Upper lobe of left lung (tissue), 6 donors: ENCODE results near the gene FHIT. TPM values are rescaled to one million over a fixed set of nuclear protein-coding genes. Genes with fewer than 3 reads are reported as not detected.

Source experiments
- ATAC-seq, 2 donors: fragments of 200-7000 bp; cut with Tn5 transposase; one replicate each; pipeline ENCODE4 v1.9.1; 2022; ENCODE audit warnings: mild to moderate bottlenecking in 2 of 2, moderate library complexity in 2 of 2; ENCODE audit not compliant: low FRiP score in 2 of 2
- DNase-seq, 2 donors: peaks; one replicate each; pipeline ENCODE4 v3.0.0-alpha.2; 2019 to 2020
- H3K27ac ChIP-seq, 4 donors: fragments of 200-600 bp; sonication (generic); one replicate each; pipeline ENCODE4 v1.5.1; 2016 to 2019
- H3K27me3 ChIP-seq, 4 donors: fragments of 200-600 bp; sonication (generic); one replicate each; pipeline ENCODE4 v1.5.1; 2017 to 2019
- H3K36me3 ChIP-seq, 4 donors: fragments of 200-600 bp; sonication (generic); one replicate each; pipeline ENCODE4 v1.5.1; 2016 to 2019
- H3K4me1 ChIP-seq, 4 donors: fragments of 200-600 bp; sonication (generic); one replicate each; pipeline ENCODE4 v1.5.1; 2018 to 2019
- H3K4me3 ChIP-seq, 4 donors: fragments of 200-600 bp; sonication (generic); one replicate each; pipeline ENCODE4 v1.5.1; 2017 to 2019; ENCODE audit warnings: mild to moderate bottlenecking in 2 of 4, moderate library complexity in 1 of 4
- H3K9me3 ChIP-seq, 4 donors: fragments of 200-600 bp; sonication (generic); one replicate each; pipeline ENCODE4 v1.5.1; 2018 to 2019
- EP300 ChIP-seq, 4 donors: sonication (generic); formaldehyde crosslinking; IDR thresholded peaks; one replicate each; pipeline ENCODE4 v1.5.1; 2017; ENCODE audit warnings: antibody characterized with exemption in 4 of 4, control low read depth in 2 of 4
- POLR2A ChIP-seq, 4 donors: fragments of 450-650 bp; IDR thresholded peaks; one replicate each; pipeline ENCODE4 v1.5.1; 2016 to 2017; ENCODE audit warnings: antibody characterized with exemption in 4 of 4, mild to moderate bottlenecking in 2 of 4
- POLR2AphosphoS5 ChIP-seq, 2 donors: sonication (generic); formaldehyde crosslinking; IDR thresholded peaks; one replicate each; pipeline ENCODE4 v1.5.1; 2017; ENCODE audit warnings: antibody characterized with exemption in 2 of 2
- WGBS, 2 donors: methylation state at CpG; one replicate each; pipeline ENCODE4 v1.1.5; 2017 to 2018; 5-methylcytosine and 5-hydroxymethylcytosine counted together
- total RNA-seq, 6 donors: library from RNA; depleted of rRNA in 4 of 6; stranded (reverse); fragments of >200 nt in 4 of 6; gene quantifications; one replicate each; pipeline versions ENCODE4 v1.1.0 to v1.2.1, GENCODE V29; 2016 to 2021
- TF ChIP-seq, protein P1 (sequence below), 6 experiments: fragments of 450-650 bp in 4 of 6; fragments of 200-600 bp in 2 of 6; sonication (generic) in 2 of 6; IDR thresholded peaks; one replicate each; pipeline ENCODE4 v1.5.1; 2016 to 2019; ENCODE audit warnings: antibody characterized with exemption in 6 of 6
- donor health status: DM: no; HTN: no; CAD: no; lungs with moderate emphysema.
- donor health status: DM: no; HTN: yes; CAD: no; lungs with severe emphysema.

FHIT gene
- total RNA-seq, 6 donors from 2014 or later = 6.8 to 56.6 (median 11.1) TPM

DNA sequence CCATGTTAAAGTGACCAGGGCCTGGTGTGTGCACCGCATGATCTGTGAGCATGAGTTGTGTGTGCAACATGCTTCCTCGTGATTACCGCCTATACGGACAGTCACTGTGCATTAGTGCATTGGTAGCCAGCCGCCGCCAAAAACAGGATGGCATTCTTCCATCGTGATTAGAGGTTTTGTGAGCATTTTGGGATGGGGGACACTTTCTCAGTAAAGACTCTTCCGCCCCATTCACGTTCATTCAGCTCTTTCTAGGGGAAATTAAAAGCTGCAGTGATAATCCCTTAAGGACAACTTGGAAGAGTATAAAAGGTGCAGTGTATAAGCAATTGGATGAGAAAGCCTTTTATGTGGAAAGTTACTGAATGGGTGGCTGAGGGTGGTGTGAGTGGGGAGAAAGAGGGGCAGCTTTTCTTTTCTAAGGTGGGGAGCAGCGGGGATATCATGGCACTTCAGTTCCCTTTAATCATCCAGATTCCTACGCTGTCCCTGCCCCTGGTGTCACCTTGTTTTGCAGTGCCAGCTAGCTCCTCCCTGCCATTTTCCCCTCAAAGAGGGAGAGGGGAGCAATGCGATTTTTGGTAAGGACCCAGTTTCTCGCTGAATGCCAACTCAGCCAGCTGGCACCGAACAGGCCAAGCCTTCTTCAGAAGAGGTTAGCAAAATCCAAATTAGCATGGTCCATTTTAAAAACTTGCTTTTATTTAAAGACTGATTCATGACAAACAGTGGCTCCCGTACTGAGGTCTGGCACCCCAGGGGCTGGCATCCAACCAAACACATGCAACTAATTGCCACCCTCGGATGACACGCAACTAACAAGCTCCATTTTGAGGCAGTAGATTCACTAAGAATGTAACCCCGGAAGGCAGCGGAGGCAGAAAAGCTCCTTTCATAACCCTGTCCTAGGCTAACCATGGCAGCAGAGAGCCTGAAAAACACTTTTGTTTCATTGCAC, 447.8 kb downstream of the FHIT start:
- H3K4me1 ChIP-seq = no peaks in the 10 kb centered on the region
- no peaks in the 10 kb centered on the region for H3K36me3 ChIP-seq
- 93 to 94% methylated on average over 19 of the region's 19 CpGs for WGBS, 2 donors
- no peak overlapping the region for H3K4me3 ChIP-seq
- H3K27ac ChIP-seq = no peak overlapping the region
- H3K27me3 ChIP-seq = no peaks in the 10 kb centered on the region
- ATAC-seq (no peak), DNase-seq (no peak)
- TF ChIP-seq POLR2A (IDR thresholded peaks at IDR 0.05) = no peak
- H3K9me3 ChIP-seq = no peaks in the 10 kb centered on the region

DNA sequence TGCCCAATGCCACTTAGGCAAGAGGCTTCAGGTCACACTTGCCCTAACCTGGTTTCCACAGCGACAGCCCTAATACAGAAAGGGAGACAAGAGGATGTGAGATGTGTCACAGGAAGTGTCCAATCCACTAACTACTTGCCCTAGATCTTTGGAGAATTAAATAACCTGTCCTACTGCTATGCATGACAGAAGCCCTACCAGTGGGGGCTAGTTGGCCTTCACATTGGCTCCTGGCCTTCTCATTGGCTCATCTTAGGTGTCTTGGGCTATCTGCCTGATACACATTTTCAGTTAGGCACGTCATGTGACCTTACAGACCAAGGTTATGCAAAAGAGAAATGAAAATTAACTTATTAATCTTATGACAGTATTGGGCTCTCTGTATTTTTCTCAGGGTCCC, 449.9 kb downstream of the FHIT start:
- H3K4me1 ChIP-seq = no peaks in the 10 kb centered on the region
- H3K9me3 ChIP-seq = no peaks in the 10 kb centered on the region
- TF ChIP-seq, protein P1, sequence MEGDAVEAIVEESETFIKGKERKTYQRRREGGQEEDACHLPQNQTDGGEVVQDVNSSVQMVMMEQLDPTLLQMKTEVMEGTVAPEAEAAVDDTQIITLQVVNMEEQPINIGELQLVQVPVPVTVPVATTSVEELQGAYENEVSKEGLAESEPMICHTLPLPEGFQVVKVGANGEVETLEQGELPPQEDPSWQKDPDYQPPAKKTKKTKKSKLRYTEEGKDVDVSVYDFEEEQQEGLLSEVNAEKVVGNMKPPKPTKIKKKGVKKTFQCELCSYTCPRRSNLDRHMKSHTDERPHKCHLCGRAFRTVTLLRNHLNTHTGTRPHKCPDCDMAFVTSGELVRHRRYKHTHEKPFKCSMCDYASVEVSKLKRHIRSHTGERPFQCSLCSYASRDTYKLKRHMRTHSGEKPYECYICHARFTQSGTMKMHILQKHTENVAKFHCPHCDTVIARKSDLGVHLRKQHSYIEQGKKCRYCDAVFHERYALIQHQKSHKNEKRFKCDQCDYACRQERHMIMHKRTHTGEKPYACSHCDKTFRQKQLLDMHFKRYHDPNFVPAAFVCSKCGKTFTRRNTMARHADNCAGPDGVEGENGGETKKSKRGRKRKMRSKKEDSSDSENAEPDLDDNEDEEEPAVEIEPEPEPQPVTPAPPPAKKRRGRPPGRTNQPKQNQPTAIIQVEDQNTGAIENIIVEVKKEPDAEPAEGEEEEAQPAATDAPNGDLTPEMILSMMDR (IDR thresholded peaks at IDR 0.05) = no peak
- TF ChIP-seq POLR2AphosphoS5 (IDR thresholded peaks at IDR 0.05) (no peak), POLR2A (IDR thresholded peaks at IDR 0.05) (no peak), EP300 (IDR thresholded peaks at IDR 0.05) (no peak)
- H3K27ac ChIP-seq = no peak overlapping the region
- no peak overlapping the region for H3K4me3 ChIP-seq
- 88 to 93% methylated on average over 2 of the region's 2 CpGs for WGBS, 2 donors
- no peaks in the 10 kb centered on the region for H3K36me3 ChIP-seq
- DNase-seq (no peak), ATAC-seq (no peak)
- no peaks in the 10 kb centered on the region for H3K27me3 ChIP-seq

DNA sequence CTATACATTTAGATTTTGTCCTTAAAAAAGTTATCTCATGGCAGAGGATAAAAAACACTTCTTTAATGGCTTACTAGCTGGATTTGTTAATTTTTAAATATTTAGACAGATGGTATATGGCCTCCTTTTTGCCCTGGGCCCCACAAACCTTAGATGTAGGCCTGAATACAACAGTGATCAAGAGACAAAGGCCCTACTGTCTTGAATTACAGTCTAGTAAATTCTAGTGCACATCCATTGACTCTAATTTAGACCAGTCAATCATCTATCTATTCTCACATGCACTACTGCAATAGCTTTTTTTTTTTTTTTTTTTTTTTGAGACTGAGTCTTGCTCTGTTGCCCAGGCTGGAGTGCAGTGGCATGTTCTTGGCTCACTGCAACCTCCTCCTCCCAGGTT, 452.8 kb downstream of the FHIT start:
- Histone ChIP-seq H3K36me3 (no peaks in the 10 kb centered on the region), H3K4me3 (no peak overlapping the region), H3K9me3 (no peaks in the 10 kb centered on the region), H3K27ac (no peak overlapping the region), H3K4me1 (no peaks in the 10 kb centered on the region), H3K27me3 (no peaks in the 10 kb centered on the region)
- no peak for DNase-seq
- TF ChIP-seq POLR2AphosphoS5 (IDR thresholded peaks at IDR 0.05) = no peak
- TF ChIP-seq POLR2A (IDR thresholded peaks at IDR 0.05) = no peak
- TF ChIP-seq EP300 (IDR thresholded peaks at IDR 0.05) = no peak
- TF ChIP-seq, protein P1 (IDR thresholded peaks at IDR 0.05) = no peak
- ATAC-seq = no peak

DNA sequence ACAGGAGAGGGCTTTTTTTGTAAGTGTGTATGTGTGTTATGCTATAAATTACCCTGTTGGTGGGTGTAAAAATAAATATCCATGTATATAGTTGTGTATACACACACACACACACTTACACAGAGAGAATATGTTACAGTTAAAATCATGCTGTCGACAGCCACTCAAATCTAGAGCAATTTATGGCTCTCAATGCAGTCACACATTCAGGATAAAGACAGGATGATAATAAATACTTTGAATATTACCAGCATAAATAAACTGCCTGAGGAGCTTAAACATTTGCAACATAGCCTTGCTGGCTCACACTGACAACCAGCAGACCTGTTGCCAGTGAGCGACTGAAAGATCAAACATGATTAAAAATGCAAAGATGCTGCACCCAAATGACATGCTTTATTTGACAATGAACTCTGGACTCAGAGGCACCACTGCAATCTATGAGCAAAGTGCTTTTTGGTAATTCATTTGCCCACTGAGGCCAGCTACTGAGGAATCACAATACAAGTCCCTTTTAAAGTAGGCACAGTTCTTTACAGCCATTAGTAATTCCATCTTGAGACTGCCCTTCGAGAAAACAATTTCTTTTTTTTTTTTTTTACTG, 458.9 kb downstream of the FHIT start:
- Histone ChIP-seq H3K27me3 (no peaks in the 10 kb centered on the region), H3K36me3 (no peaks in the 10 kb centered on the region), H3K27ac (no peak overlapping the region), H3K9me3 (no peaks in the 10 kb centered on the region), H3K4me3 (no peak overlapping the region), H3K4me1 (no peaks in the 10 kb centered on the region)
- no peak for ATAC-seq
- DNase-seq = no peak
- 73 to 83% methylated on average over 3 of the region's 3 CpGs for WGBS, 2 donors
- TF ChIP-seq, protein P1 (IDR thresholded peaks at IDR 0.05) = no peak
- no peak for TF ChIP-seq POLR2A (IDR thresholded peaks at IDR 0.05)
- TF ChIP-seq EP300 (IDR thresholded peaks at IDR 0.05) = no peak
- TF ChIP-seq POLR2AphosphoS5 (IDR thresholded peaks at IDR 0.05) = no peak

DNA sequence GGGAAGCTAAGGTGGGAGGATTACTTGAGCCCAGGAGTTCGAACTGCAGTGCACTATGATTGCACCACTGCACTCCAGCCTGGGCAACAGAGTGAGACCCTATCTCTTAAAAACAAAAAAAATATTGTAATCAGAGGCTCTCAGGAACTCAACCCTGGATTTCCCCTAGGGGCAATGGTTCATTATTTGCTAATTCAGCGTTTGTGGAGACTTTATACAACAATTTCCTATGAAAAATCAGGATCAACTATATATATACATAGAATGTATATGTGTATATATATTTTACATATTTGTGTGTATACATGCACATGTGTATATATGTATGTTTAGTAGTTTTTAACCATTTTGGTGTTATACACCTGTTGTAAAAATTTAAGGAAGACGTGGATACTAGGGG, 463.1 kb downstream of the FHIT start:
- Histone ChIP-seq H3K36me3 (no peaks in the 10 kb centered on the region), H3K27me3 (no peaks in the 10 kb centered on the region), H3K27ac (no peak overlapping the region), H3K4me1 (no peaks in the 10 kb centered on the region), H3K9me3 (no peaks in the 10 kb centered on the region), H3K4me3 (no peak overlapping the region)
- DNase-seq = no peak
- 90 to 96% methylated on average over 3 of the region's 3 CpGs for WGBS, 2 donors
- ATAC-seq = no peak
- TF ChIP-seq, protein P1 (IDR thresholded peaks at IDR 0.05) = no peak
- TF ChIP-seq EP300 (IDR thresholded peaks at IDR 0.05) (no peak), POLR2AphosphoS5 (IDR thresholded peaks at IDR 0.05) (no peak), POLR2A (IDR thresholded peaks at IDR 0.05) (no peak)
